Hippocampal formation (tissue), 2 donors: ENCODE results near the gene GYPC.
"Not testable (repeated sequence)": the region's sequence is repeated elsewhere in the genome, so short reads cannot be mapped to it uniquely, and the experiment has no call there.

Source experiments
- DNase-seq, 2 donors: peaks; one replicate each; lab custom pipeline; 2025; lab: John Stamatoyannopoulos, UW

GYPC gene

GRCh38 chr2:126669772-126670171, 13.8 kb downstream of the GYPC start:
- DNase-seq: no peak

- no peak for DNase-seq
Observed at GRCh38 chr2:126671488-126671887, 15.5 kb downstream of the GYPC start.

GRCh38 chr2:126672980-126673605, 17.1 kb downstream of the GYPC start:
- DNase-seq: no peak

DNA sequence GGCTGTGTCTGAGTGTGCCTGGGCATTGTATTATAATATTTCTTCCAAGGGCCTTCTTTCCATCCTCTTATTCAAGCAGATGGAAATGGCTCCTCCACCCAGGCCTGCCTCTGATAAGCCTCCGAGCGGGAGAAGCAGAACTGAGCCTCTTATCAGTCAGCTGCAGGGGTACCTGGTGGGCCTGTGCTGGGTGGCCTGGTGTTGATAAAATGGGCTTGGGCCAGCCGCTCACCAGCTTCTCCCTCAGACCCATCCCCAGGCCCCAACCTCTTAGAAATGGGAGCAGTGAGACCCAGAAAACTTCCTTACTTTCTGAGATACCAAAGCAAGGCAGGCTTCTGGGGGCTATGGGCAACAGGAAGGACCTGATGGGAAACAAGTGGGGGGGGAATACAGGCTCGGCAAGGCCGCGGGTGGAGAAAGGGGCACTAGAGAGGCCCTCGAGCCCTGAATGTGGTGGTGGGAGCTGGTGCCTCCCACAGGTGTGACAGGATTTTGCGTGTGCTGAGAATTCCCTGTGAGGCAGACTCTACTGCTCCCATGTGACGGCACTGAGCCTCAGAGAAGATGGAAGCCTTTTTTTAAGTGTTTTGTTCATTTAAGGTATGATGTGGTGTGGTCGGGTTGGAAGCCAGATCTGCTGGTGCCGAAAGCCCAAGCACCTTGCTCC, 18.3 kb downstream of the GYPC start:
- no peak for DNase-seq

DNA sequence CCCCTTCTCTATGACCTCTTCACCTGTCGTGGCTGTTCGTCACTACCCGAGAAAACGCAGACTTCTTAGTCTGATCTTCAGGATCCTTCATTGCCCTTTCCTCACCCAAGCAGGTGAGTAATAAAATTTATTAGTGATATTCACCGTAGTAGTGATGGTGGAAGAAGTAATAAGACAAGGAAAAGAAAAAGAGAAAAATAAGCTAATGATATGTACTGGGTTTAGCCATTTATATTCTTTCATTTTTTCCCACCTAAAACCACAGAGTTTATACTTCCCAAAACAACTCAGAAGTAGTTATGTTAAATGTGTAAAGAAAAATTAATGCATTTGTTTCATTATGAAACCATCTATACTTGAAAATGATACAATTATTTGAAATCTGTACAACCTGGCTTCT, 19.7 kb downstream of the GYPC start:
- DNase-seq: no peak

DNA sequence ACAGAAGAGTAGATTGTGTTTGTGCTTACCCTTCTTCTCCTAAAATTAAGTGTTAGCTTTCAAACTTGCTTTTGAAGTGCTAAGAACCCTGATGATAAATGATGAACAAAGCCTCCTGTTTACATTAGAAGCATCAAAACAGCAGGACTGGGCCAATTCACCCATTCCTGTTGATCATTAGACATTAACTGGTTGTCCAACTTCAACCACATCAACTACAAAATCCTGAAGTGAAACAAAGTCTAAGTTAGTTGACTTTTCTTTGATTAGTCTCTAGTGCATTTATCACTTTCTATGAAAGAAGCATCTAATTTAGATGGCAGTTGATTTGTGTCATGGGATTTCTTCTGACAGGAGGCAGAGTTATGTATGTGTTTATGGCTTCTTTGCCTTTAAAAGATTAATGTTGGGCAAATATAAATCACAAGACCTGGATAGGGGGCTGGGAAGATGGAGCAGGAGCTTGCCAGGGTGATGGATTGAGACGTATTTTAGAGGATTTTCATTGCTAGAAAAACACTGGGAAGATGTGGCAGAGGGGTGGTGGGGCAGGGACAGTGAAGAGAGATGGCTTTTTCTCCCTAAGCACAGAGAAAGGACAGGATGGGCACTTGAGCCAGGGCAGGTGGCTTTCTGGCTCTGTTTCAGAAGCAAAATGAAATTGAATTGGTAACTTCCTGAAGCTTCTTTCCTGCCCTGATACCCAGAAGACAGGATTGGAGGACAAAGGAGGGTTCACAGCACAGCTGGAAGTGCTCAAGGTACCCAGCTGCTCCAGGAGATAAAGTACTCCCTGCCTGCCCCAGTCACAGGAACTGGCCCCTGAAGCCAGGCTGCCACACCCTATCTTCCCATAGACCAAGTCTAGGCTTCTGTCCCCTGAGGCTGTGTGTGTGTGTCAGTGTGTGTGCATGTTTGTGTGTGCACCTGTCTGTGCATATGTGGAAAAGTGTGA, 20.5 kb downstream of the GYPC start:
- DNase-seq: no peak

DNA sequence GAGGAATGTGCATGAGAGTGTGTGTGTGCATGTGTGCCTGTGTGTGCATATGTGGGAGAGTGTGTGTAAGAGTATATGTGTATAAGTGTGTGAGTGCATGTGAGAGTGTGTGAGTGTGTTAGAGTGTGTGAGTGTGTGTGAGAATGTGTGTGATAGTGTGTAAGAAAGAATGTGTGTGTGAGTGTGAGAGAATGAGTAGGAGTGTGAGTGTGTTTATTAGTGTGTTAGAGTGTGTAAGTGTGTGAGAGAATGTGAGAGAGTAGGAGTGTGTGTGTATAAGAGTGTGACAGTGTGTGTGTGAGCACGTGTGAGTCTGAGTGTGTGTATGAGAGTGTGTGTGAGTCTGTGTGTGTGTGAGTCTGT, 21.2 kb downstream of the GYPC start:
- no peak for DNase-seq

DNA sequence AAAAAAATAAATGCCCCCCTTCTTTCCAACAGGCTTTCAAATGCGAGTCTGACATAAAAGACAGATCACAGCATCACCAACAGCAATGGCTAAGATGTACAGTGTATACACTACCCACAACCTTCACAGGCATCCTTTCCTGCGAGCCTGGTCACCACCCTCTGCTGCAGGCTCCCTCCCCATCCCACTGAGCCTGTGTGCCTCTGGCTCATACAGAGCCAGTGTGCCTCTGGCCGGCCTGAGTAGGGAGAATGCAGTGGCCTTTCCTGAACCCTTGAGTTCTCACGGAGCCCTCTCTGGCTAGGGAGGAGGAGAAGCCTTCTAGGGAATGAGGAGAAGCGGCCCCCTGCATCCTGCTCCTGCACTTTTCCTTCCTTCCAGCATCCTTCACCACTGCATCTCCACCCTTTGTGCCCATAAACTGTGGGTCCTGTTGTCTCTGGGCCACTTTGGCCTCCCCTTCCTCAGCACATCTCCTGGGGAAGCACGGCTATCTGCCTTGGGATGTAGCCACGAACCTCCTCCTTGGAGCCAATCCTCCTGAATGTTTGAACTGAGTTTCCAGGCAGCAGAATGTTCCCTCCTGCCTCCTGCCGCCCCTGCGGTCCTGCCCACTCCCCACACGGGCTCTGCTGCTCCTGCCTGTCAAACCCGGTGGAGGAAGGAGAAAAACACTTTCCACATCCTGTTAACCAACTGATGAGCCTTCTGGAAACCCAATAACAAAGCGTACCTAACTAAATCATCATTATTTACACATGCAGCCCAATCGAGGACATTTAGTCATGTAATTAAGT, 22.5 kb downstream of the GYPC start:
- DNase-seq: no peak

GRCh38 chr2:126679094-126679713, 23.2 kb downstream of the GYPC start:
- no peak for DNase-seq

DNA sequence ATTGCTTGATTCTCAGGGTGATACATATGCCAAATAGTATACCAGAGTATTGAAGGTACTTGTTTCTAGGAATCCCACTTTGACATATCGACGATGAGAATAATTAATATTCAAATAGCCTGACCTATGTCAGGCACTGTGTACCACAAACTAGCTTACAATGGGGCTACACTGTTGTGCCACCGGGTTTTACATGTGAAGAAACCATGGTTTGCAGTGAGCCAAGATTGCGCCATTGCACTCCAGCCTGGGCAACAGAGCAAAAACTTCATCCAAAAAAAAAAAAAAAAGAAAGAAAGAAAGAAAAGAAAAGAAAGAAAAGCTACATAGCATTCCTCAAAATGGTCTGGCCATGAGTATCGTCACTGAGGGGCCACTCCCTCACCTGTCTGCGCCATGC, 25.5 kb downstream of the GYPC start:
- DNase-seq: no peak

DNA sequence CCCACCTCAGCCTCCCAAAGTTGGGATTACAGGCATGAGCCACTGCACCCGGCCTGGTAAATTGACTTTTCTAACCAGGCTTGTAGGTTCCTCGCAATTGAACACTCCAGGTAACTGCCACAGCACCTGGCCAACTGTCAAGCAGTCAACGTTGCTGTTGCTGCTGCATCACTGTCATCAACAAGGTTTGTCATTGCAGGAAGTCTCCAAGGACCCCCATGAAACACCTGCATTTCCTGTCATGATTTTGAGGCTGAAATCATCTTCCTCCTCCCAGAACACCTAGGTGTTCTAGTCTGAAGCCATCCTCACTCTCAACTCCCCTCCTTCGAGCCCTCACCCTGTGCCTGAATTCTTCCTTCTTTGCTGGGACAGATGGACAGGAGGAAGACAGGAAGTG, 29.7 kb downstream of the GYPC start:
- no peak for DNase-seq

DNA sequence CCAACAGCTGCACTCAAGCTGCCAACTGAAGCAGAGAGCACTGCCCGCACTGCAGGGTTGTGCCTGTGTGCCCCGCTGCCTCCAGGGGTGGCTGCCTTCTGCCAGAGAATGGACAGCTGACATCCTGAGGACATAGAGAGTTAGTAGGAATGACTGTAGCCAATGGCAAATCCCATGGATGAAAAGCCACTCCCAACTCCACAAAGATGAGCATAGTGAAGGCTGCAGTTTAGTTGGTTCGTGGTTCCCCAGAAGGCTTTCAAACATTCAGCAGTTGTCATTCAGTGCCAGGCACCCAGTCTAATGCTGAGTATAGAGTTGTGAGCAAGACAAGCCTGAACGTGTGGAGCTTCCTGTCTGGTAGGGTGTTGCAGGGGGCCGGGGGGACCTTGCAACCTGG, 30.3 kb downstream of the GYPC start:
- DNase-seq: no peak

GRCh38 chr2:126686841-126687485, 31.0 kb downstream of the GYPC start:
- no peak for DNase-seq

DNA sequence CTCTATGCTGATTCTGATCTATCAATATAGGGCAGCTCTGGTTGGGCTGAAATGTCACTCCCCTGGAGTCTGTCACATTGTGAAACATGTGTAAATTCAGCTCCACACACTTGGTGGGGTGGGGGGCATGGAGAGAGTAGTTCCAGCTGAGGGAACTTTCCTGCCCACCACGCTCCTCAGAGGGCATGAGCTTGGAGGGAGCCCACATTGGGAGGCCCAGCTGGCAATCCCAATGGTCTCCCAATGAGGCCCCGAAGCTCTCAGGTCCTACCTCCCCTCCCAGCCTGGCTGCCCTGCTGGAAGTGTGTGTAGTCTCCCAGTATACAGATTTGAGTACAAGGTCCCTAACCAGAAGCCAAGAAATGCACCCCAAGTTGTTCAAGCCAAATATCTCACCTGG, 31.5 kb downstream of the GYPC start:
- no peak for DNase-seq

- not testable (repeated sequence) for DNase-seq
Observed at GRCh38 chr2:126688594-126688993, 32.6 kb downstream of the GYPC start.

- DNase-seq: not testable (repeated sequence)
Observed at GRCh38 chr2:126692241-126692640, 36.3 kb downstream of the GYPC start.

DNA sequence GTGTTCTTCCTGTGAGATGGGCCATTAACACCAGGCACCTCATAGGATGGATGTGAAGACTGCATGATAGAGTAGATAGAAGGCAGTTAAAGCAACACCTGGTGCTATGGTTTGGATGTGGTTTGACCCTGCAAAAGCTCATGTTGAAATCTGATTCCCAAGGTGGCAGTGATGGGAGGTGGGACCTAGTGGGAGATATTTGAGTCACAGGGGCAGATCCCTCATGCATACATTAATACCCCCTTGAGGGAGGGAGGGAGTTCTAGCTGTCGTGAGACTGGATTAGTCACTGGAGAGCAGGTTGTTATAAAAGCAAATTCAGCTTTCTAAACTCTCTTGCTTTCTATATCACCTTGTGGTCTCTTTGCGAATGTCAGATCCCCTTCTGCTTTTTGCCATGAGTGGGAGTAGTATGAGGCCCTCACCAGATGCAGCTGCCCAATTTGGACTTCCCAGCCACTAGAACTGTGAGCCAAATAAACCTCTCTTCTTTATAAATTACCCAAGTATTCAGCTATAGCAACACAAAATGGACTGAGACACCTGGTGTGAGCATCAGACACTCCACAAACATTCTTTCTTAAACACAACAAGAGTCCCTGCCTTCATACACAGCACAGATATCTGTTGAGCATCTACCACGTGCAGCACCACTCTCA, 37.1 kb downstream of the GYPC start:
- DNase-seq: not testable (repeated sequence)

DNA sequence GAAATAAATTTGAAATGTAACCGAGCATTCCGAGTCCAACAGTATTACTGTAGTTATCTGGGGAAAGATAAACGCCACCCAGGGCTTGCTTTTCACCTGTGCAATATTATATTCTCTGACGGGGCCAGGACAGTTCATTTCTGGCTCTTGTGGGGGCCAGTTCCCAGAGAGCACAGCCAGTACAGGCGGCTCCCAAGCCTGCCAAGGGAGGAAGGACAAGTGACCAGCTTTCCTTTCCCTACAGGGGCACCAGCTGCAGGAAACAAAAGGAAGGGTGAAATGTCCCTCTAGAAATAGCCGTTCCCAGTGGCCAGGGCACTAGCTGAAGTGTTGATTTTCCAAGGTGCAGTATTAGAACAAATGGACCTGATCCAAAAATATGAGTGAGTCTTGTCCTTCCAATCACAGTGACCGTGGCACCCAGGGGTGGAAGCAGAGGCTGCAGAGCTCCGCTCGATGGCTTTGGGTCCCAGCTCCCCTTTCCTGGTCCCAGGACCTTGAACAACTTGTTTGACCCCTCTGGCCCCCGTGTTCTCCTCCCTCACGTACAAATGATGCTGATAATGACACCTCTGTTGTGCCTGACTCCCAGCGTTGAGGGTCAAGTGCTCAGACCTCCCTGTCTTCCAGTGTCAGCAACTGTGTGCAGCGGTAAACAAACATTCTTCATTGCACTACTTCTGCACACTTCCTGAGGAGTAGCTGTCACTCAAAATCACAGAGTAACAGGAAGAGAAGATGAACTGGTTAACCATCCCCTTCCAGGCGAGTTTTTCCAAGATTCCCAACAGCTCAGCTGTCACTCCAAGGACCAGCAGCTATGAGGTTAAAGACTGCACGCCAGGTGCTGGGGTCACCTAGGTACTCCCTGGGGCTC, 40.9 kb downstream of the GYPC start:
- no peak for DNase-seq

- DNase-seq: no peak
Observed at GRCh38 chr2:126698376-126698775, 42.4 kb downstream of the GYPC start.

DNA sequence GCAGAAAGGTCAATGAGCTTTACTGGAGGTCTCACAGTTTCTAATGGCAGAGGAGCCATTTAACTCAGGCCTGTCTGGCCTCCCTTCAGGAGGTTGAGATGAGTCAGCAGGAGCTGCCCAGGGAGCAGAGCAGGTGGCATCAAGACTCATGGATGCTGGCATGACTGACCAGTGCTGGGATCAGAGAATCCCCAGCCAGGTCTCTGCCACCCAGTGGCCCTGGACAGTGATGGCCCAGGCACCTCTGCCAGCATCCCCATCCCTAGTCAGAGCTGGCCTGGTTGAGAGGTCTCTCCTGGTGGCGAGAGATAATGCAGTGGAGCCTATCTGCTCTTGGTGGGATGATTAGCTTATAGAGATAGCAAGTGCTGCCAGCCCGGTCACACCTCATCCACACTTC, 43.1 kb downstream of the GYPC start:
- DNase-seq: no peak
